PFSK-1 (cell line): ENCODE results near the gene HDAC2.

Source experiments
- POLR2AphosphoS5 ChIP-seq: IDR thresholded peaks from 2 replicates; pipeline ENCODE4 v1.6.1; 2012; ENCODE audit warnings: low read depth, mild to moderate bottlenecking, control low read depth, low read length, moderate library complexity
- REST ChIP-seq, 2 experiments: IDR thresholded peaks; 2 replicates each; pipeline versions ENCODE4 v1.6.1 to v1.8.0; 2011 to 2012; ENCODE audit warnings: low read depth in 2 of 2, low read length in 2 of 2, control low read depth in 1 of 2, inconsistent platforms in 1 of 2, mild to moderate bottlenecking in 1 of 2, moderate library complexity in 1 of 2; ENCODE audit not compliant: insufficient read depth in 1 of 2
- SIN3A ChIP-seq: IDR thresholded peaks from 2 replicates; pipeline ENCODE4 v1.6.1; 2012; ENCODE audit warnings: mild to moderate bottlenecking, low read length, moderate library complexity, borderline replicate concordance; ENCODE audit not compliant: insufficient read depth

GRCh38 chr6:114020196-114020595, 49.2 kb upstream of the HDAC2 start:
- no peak for TF ChIP-seq SIN3A
- no peak for TF ChIP-seq POLR2AphosphoS5
- no peak for TF ChIP-seq REST (IDR thresholded peaks at IDR 0.05; ENCODE audit: insufficient read depth in 1 of 2, low read depth in 2 of 2, low read length in 2 of 2)
